Transverse colon (tissue), 4 donors: ENCODE measurements around the gene PPP3R2.

ENCODE experiments used
- CTCF ChIP-seq, 5 experiments: fragments of 200-600 bp in 3 of 5; fragments of 450-650 bp in 2 of 5; sonication (generic) in 3 of 5; IDR thresholded peaks; 1 replicate in 2 of 5; 2 replicates in 3 of 5; pipeline ENCODE4 v1.5.1; 2016 to 2017; ENCODE audit warnings: antibody characterized with exemption in 5 of 5, inconsistent platforms in 3 of 5, mild to moderate bottlenecking in 2 of 5, moderate library complexity in 1 of 5
- EP300 ChIP-seq: sonication (generic); formaldehyde crosslinking; IDR thresholded peaks from one replicate; pipeline ENCODE4 v1.6.1; 2017; ENCODE audit warnings: antibody characterized with exemption, low read depth
- POLR2A ChIP-seq: fragments of 450-650 bp; IDR thresholded peaks from one replicate; pipeline ENCODE4 v1.6.1; 2016; ENCODE audit warnings: antibody characterized with exemption, mild to moderate bottlenecking, moderate library complexity
- POLR2AphosphoS5 ChIP-seq, 3 donors: sonication (generic); formaldehyde crosslinking; IDR thresholded peaks; one replicate each; pipeline ENCODE4 v1.6.1; 2016; ENCODE audit warnings: antibody characterized with exemption in 3 of 3

- no peak for TF ChIP-seq CTCF (IDR thresholded peaks at IDR 0.05)
- no peak for TF ChIP-seq POLR2AphosphoS5 (IDR thresholded peaks at IDR 0.05)
- no peak for TF ChIP-seq POLR2A
- no peak for TF ChIP-seq EP300
These were observed 2.0 kb downstream of the PPP3R2 start for GRCh38 chr9:101592788-101593187.
